Hepatocyte (in vitro differentiated cells): ENCODE measurements around the gene TPRX1. TPM values are rescaled to one million over a fixed set of nuclear protein-coding genes. Genes with fewer than 3 reads are reported as not detected.

Experiments
- DNase-seq: peaks from one replicate; pipeline ENCODE4 v3.0.0-alpha.2; 2016; ENCODE audit warnings: low spot score
- H2AFZ ChIP-seq: fragments of 200-600 bp; sonication (generic); 2 replicates; pipeline ENCODE4 v1.6.0; 2016; ENCODE audit warnings: antibody characterized with exemption, mild to moderate bottlenecking
- H3K27ac ChIP-seq: fragments of 200-600 bp; sonication (generic); 2 replicates; pipeline ENCODE4 v1.5.1; 2016; ENCODE audit warnings: mild to moderate bottlenecking
- H3K27me3 ChIP-seq: fragments of 200-600 bp; sonication (generic); 2 replicates; pipeline ENCODE4 v1.6.1; 2016
- H3K36me3 ChIP-seq: fragments of 200-600 bp; sonication (generic); replicated peaks from 2 replicates; pipeline ENCODE4 v1.5.1; 2016; ENCODE audit warnings: low read depth; ENCODE audit not compliant: insufficient read depth
- H3K4me1 ChIP-seq: fragments of 200-600 bp; sonication (generic); 2 replicates; pipeline ENCODE4 v1.5.1; 2016; ENCODE audit warnings: mild to moderate bottlenecking, moderate library complexity; ENCODE audit not compliant: insufficient read depth
- H3K4me2 ChIP-seq: fragments of 200-600 bp; sonication (generic); 2 replicates; pipeline ENCODE4 v1.6.0; 2016
- H3K4me3 ChIP-seq: fragments of 200-600 bp; sonication (generic); 2 replicates; pipeline ENCODE4 v1.5.1; 2016; ENCODE audit warnings: mild to moderate bottlenecking
- H3K79me2 ChIP-seq: fragments of 200-600 bp; sonication (generic); 2 replicates; pipeline ENCODE4 v1.6.0; 2017; ENCODE audit warnings: mild to moderate bottlenecking
- H3K9me2 ChIP-seq: fragments of 200-600 bp; sonication (generic); replicated peaks from 2 replicates; pipeline ENCODE4 v1.6.0; 2017; ENCODE audit warnings: mild to moderate bottlenecking; ENCODE audit not compliant: insufficient read depth
- H3K9me3 ChIP-seq: fragments of 200-600 bp; sonication (generic); 2 replicates; pipeline ENCODE4 v1.5.1; 2016; ENCODE audit warnings: low read depth, mild to moderate bottlenecking
- H4K20me1 ChIP-seq: fragments of 200-600 bp; sonication (generic); 2 replicates; pipeline ENCODE4 v1.6.0; 2016; ENCODE audit warnings: mild to moderate bottlenecking; ENCODE audit not compliant: insufficient read depth, poor library complexity, severe bottlenecking
- CTCF ChIP-seq: fragments of 200-600 bp; sonication (generic); IDR thresholded peaks from 2 replicates; pipeline ENCODE4 v1.5.1; 2016; ENCODE audit warnings: antibody characterized with exemption, mild to moderate bottlenecking; ENCODE audit not compliant: poor library complexity
- EZH2 ChIP-seq: fragments of 200-600 bp; sonication (generic); IDR thresholded peaks from 2 replicates; pipeline ENCODE4 v1.6.1; 2016; ENCODE audit warnings: antibody characterized with exemption, mild to moderate bottlenecking, borderline replicate concordance
- EZH2phosphoT487 ChIP-seq: fragments of 200-600 bp; sonication (generic); IDR thresholded peaks from one replicate; pipeline ENCODE4 v1.6.1; 2018; ENCODE audit warnings: antibody characterized with exemption, mild to moderate bottlenecking, low read depth, moderate library complexity; ENCODE audit not compliant: unreplicated experiment, severe bottlenecking
- WGBS: methylation state at CpG from one replicate; pipeline ENCODE4 v1.1.6; 2016; ENCODE audit warnings: low lambda C conversion rate; ENCODE audit errors: missing lambda C conversion rate; 5-methylcytosine and 5-hydroxymethylcytosine counted together
- polyA plus RNA-seq: library from polyadenylated mRNA; unstranded; fragments of >200 nt; fragmentation: Nextera tagmentation; extraction: Ambion mirVana; gene quantifications from 2 replicates; pipeline ENCODE4 v1.2.1, GENCODE V29; 2016
- small RNA-seq: library from RNA; depleted of rRNA; stranded (forward); fragments of <200 nt; gene quantifications from one replicate; pipeline ENCODE3, GENCODE V24; 2014
- total RNA-seq: library from RNA; depleted of rRNA; stranded (reverse); fragments of >200 nt; gene quantifications from 2 replicates; pipeline ENCODE4 v1.2.3, GENCODE V29; 2014

The TPRX1 gene
- total and polyA plus RNA-seq, 2 experiments from 2014 or later = not detected

DNA sequence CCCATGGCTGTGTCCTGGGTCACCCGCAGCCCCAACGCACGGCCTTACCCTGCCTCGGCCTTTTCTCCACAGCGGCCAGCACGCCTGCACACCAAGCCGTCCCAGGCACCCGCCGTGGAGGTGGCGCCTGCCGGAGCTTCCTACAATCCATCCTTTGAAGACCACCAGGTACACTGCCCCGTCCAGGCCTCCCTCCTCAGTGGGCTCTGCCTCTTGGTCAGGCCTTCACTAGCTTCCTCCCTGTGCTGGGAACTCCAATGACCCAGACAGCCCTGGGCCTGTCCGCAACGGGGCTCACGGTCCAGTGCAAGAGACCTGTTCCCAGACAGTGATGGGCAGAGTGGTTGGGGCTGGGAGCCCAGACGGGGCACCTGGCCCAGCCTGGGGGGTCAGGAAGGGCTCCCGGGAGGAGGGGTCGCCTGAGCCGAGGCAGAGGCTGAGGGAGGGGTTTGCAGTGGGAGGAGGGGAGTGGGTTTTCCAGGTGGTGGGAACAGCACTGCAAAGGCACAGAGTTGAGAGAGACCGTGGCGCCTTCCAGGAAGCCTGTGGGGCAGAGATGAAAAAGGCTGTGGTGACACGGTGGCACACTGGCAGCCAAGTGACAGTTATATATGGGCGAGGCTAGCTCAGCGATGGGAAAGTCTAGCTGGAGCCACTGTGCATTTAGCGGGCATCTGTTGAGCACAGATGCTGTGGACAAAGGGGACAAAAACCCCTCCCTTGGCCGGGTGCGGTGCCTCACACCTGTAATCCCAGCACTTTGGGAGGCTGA, 51.7 kb downstream of the TPRX1 start:
- no peaks in the 10 kb centered on the region for H3K27me3 ChIP-seq
- no peaks in the 10 kb centered on the region for H3K36me3 ChIP-seq
- no peaks in the 10 kb centered on the region for H3K9me3 ChIP-seq
- no peak overlapping the region for H3K4me2 ChIP-seq
- H3K4me3 ChIP-seq = no peak overlapping the region
- no peak overlapping the region for H2AFZ ChIP-seq
- peaks cover 3% of the 10 kb centered on the region for H3K4me1 ChIP-seq
- no peaks in the 10 kb centered on the region for H3K9me2 ChIP-seq
- 96% methylated on average over 27 of the region's 27 CpGs for WGBS
- peaks cover 16% of the 10 kb centered on the region for H3K79me2 ChIP-seq
- TF ChIP-seq EZH2phosphoT487 (no peak), EZH2 (no peak), CTCF (no peak)
- H4K20me1 ChIP-seq = peaks cover 13% of the 10 kb centered on the region
- H3K27ac ChIP-seq = no peak overlapping the region
- no peak for DNase-seq

Small RNA genes within 50 kb of the gene (small RNA-seq; reads per million reads assigned to genes)
- gene AC008745.1 = not detected
- not detected for gene SNORD23

Other genes with a start within 250 kb of the TPRX1 start
- 0.43 TPM in 1 of 2 replicates, not detected in the other for gene ZNF541, start 231.4 kb downstream of the TPRX1 start, total RNA-seq
- gene ZNF541, start 231.4 kb downstream of the TPRX1 start, polyA plus RNA-seq = 0.05 and 0.84 TPM in 2 replicates
- gene BICRA, start 195.4 kb downstream of the TPRX1 start, total RNA-seq = 2.2 and 3.4 TPM in 2 replicates
- gene BICRA, start 195.4 kb downstream of the TPRX1 start, polyA plus RNA-seq = 3.4 and 5.4 TPM in 2 replicates
- gene EHD2, start 91.1 kb downstream of the TPRX1 start, total RNA-seq = 17.8 and 20.8 TPM in 2 replicates
- gene EHD2, start 91.1 kb downstream of the TPRX1 start, polyA plus RNA-seq = 104 and 120 TPM in 2 replicates
- gene NOP53, start 59.0 kb downstream of the TPRX1 start, total RNA-seq = 93.3 and 139 TPM in 2 replicates
- gene NOP53, start 59.0 kb downstream of the TPRX1 start, polyA plus RNA-seq = 91.5 and 96.7 TPM in 2 replicates
- 140 and 143 TPM in 2 replicates for gene SELENOW, start 25.8 kb downstream of the TPRX1 start, total RNA-seq
- 215 and 217 TPM in 2 replicates for gene SELENOW, start 25.8 kb downstream of the TPRX1 start, polyA plus RNA-seq
- not detected in 2 replicates for gene CRX, start 17.4 kb upstream of the TPRX1 start, total RNA-seq
- 0.09 and 0.15 TPM in 2 replicates for gene CRX, start 17.4 kb upstream of the TPRX1 start, polyA plus RNA-seq
- not detected in 2 replicates for gene TPRX2, start 54.7 kb upstream of the TPRX1 start, total RNA-seq
- gene TPRX2, start 54.7 kb upstream of the TPRX1 start, polyA plus RNA-seq = not detected in 2 replicates
- gene SULT2A1, start 81.8 kb upstream of the TPRX1 start, total RNA-seq = 188 and 193 TPM in 2 replicates
- 75.7 and 120 TPM in 2 replicates for gene SULT2A1, start 81.8 kb upstream of the TPRX1 start, polyA plus RNA-seq
- gene BSPH1, start 187.6 kb upstream of the TPRX1 start, total RNA-seq = not detected in 2 replicates
- not detected in 2 replicates for gene BSPH1, start 187.6 kb upstream of the TPRX1 start, polyA plus RNA-seq
- 1.0 and 2.4 TPM in 2 replicates for gene ELSPBP1, start 190.1 kb upstream of the TPRX1 start, total RNA-seq
- gene ELSPBP1, start 190.1 kb upstream of the TPRX1 start, polyA plus RNA-seq = 0.28 and 1.9 TPM in 2 replicates
- gene CABP5, start 239.5 kb upstream of the TPRX1 start, total RNA-seq = not detected in 2 replicates
- not detected in 2 replicates for gene CABP5, start 239.5 kb upstream of the TPRX1 start, polyA plus RNA-seq